HepG2 (cell line): Measurements from ENCODE around the gene ADORA2B. TPM values are rescaled to one million over a fixed set of nuclear protein-coding genes. Genes with fewer than 3 reads are reported as not detected.

Experiments used
- CENPT ChIP-seq: sonication (generic); formaldehyde crosslinking; IDR thresholded peaks from 2 replicates; pipeline ENCODE4 v1.8.0; 2022; ENCODE audit warnings: low read depth, mild to moderate bottlenecking, moderate library complexity, missing genetic modification reagents
- MZF1 ChIP-seq: sonication (generic); formaldehyde crosslinking; IDR thresholded peaks from 2 replicates; pipeline ENCODE4 v1.8.1; 2023; ENCODE audit warnings: mild to moderate bottlenecking, missing genetic modification reagents, borderline replicate concordance
- PLRG1 ChIP-seq: fragments of 450-650 bp; conservative IDR thresholded peaks from 2 replicates; pipeline ENCODE4 v1.6.1; 2016
- ZNF230 ChIP-seq: sonication (generic); formaldehyde crosslinking; IDR thresholded peaks from 2 replicates; pipeline ENCODE4 v1.4.0; 2020; ENCODE audit warnings: mild to moderate bottlenecking, missing genetic modification reagents
- ZNF460 ChIP-seq: sonication (generic); formaldehyde crosslinking; IDR thresholded peaks from 2 replicates; pipeline ENCODE4 v1.5.1; 2020; ENCODE audit warnings: missing genetic modification reagents, mild to moderate bottlenecking, borderline replicate concordance
- ZNF530 ChIP-seq: sonication (generic); formaldehyde crosslinking; IDR thresholded peaks from 2 replicates; pipeline ENCODE4 v1.5.0; 2020; ENCODE audit warnings: low read depth, mild to moderate bottlenecking, missing genetic modification reagents
- ZNF761 ChIP-seq: sonication (generic); formaldehyde crosslinking; conservative IDR thresholded peaks from 2 replicates; pipeline ENCODE4 v1.4.0; 2020; ENCODE audit warnings: mild to moderate bottlenecking, missing genetic modification reagents
- ZNF777 ChIP-seq: sonication (generic); formaldehyde crosslinking; IDR thresholded peaks from 2 replicates; pipeline ENCODE4 v1.4.0; 2020; ENCODE audit warnings: missing genetic modification reagents
- polyA plus RNA-seq, 8 experiments: library from polyadenylated mRNA; depleted of rRNA in 3 of 8; stranded (reverse) in 7 of 8; unstranded in 1 of 8; fragments of >200 nt; fragmentation: Illumina TruSeq in 4 of 8; extraction: Trizol in 4 of 8; gene quantifications; 2 replicates each; pipeline versions ENCODE4 v1.2.1 to v1.2.3, GENCODE V29; 2011 to 2016; ENCODE audit warnings: low read depth in 4 of 8, missing spikeins in 1 of 8, mixed read lengths in 1 of 8; ENCODE audit not compliant: insufficient read depth in 1 of 8
- total RNA-seq, 5 experiments: library from RNA; depleted of rRNA; stranded (reverse); fragments of >200 nt; fragmentation: Illumina TruSeq; extraction: Trizol; gene quantifications; 2 replicates each; pipeline ENCODE4 v1.2.3, GENCODE V29; 2016; ENCODE audit warnings: low read depth in 1 of 5
- TF ChIP-seq, protein P1 (sequence below): sonication (generic); formaldehyde crosslinking; IDR thresholded peaks from 2 replicates; pipeline ENCODE4 v1.5.0; 2020; ENCODE audit warnings: mild to moderate bottlenecking, missing genetic modification reagents, borderline replicate concordance
- TF ChIP-seq, protein P2 (sequence below): sonication (generic); formaldehyde crosslinking; IDR thresholded peaks from one replicate; pipeline ENCODE4 v1.5.1; 2020; ENCODE audit warnings: mild to moderate bottlenecking, missing genetic modification reagents; ENCODE audit errors: not compliant biosample characterization

The ADORA2B gene
- total and polyA plus RNA-seq, 2 of the 13 experiments (the other 11 are each of a cell fraction or from before 2014, with no cell fraction given) = 10.4 to 20.0 TPM

DNA sequence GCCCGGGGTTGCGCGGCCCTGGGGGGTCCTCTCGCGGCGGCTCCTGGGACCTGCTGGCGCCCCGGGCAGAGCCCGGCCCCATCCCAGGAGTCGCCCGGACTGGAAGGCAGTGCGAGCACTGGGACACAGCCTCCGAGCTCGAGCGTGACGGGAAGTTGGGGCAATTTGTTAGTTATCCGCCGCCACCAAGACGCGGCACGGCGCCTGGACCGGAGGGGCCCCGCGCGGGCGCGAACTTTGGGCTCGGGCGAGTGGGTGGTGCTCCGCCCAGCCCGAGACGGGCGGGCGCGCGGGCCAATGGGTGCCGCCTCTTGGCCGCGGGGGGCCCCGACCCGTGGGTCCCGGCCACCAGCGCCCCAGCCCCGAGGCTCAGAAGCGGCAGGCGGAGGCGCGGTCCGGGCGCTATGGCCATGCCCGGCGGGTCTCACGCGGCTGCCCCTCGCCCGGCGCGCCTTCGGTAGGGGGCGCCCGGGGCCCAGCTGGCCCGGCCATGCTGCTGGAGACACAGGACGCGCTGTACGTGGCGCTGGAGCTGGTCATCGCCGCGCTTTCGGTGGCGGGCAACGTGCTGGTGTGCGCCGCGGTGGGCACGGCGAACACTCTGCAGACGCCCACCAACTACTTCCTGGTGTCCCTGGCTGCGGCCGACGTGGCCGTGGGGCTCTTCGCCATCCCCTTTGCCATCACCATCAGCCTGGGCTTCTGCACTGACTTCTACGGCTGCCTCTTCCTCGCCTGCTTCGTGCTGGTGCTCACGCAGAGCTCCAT, at the start of gene ADORA2B (continued):
- TF ChIP-seq, protein P1, sequence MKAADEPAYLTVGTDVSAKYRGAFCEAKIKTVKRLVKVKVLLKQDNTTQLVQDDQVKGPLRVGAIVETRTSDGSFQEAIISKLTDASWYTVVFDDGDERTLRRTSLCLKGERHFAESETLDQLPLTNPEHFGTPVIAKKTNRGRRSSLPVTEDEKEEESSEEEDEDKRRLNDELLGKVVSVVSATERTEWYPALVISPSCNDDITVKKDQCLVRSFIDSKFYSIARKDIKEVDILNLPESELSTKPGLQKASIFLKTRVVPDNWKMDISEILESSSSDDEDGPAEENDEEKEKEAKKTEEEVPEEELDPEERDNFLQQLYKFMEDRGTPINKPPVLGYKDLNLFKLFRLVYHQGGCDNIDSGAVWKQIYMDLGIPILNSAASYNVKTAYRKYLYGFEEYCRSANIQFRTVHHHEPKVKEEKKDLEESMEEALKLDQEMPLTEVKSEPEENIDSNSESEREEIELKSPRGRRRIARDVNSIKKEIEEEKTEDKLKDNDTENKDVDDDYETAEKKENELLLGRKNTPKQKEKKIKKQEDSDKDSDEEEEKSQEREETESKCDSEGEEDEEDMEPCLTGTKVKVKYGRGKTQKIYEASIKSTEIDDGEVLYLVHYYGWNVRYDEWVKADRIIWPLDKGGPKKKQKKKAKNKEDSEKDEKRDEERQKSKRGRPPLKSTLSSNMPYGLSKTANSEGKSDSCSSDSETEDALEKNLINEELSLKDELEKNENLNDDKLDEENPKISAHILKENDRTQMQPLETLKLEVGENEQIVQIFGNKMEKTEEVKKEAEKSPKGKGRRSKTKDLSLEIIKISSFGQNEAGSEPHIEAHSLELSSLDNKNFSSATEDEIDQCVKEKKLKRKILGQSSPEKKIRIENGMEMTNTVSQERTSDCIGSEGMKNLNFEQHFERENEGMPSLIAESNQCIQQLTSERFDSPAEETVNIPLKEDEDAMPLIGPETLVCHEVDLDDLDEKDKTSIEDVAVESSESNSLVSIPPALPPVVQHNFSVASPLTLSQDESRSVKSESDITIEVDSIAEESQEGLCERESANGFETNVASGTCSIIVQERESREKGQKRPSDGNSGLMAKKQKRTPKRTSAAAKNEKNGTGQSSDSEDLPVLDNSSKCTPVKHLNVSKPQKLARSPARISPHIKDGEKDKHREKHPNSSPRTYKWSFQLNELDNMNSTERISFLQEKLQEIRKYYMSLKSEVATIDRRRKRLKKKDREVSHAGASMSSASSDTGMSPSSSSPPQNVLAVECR (CRISPR knock-in tag) = peak; percentile 76; the same call in 1 of the 2 replicates
- TF ChIP-seq, protein P2, sequence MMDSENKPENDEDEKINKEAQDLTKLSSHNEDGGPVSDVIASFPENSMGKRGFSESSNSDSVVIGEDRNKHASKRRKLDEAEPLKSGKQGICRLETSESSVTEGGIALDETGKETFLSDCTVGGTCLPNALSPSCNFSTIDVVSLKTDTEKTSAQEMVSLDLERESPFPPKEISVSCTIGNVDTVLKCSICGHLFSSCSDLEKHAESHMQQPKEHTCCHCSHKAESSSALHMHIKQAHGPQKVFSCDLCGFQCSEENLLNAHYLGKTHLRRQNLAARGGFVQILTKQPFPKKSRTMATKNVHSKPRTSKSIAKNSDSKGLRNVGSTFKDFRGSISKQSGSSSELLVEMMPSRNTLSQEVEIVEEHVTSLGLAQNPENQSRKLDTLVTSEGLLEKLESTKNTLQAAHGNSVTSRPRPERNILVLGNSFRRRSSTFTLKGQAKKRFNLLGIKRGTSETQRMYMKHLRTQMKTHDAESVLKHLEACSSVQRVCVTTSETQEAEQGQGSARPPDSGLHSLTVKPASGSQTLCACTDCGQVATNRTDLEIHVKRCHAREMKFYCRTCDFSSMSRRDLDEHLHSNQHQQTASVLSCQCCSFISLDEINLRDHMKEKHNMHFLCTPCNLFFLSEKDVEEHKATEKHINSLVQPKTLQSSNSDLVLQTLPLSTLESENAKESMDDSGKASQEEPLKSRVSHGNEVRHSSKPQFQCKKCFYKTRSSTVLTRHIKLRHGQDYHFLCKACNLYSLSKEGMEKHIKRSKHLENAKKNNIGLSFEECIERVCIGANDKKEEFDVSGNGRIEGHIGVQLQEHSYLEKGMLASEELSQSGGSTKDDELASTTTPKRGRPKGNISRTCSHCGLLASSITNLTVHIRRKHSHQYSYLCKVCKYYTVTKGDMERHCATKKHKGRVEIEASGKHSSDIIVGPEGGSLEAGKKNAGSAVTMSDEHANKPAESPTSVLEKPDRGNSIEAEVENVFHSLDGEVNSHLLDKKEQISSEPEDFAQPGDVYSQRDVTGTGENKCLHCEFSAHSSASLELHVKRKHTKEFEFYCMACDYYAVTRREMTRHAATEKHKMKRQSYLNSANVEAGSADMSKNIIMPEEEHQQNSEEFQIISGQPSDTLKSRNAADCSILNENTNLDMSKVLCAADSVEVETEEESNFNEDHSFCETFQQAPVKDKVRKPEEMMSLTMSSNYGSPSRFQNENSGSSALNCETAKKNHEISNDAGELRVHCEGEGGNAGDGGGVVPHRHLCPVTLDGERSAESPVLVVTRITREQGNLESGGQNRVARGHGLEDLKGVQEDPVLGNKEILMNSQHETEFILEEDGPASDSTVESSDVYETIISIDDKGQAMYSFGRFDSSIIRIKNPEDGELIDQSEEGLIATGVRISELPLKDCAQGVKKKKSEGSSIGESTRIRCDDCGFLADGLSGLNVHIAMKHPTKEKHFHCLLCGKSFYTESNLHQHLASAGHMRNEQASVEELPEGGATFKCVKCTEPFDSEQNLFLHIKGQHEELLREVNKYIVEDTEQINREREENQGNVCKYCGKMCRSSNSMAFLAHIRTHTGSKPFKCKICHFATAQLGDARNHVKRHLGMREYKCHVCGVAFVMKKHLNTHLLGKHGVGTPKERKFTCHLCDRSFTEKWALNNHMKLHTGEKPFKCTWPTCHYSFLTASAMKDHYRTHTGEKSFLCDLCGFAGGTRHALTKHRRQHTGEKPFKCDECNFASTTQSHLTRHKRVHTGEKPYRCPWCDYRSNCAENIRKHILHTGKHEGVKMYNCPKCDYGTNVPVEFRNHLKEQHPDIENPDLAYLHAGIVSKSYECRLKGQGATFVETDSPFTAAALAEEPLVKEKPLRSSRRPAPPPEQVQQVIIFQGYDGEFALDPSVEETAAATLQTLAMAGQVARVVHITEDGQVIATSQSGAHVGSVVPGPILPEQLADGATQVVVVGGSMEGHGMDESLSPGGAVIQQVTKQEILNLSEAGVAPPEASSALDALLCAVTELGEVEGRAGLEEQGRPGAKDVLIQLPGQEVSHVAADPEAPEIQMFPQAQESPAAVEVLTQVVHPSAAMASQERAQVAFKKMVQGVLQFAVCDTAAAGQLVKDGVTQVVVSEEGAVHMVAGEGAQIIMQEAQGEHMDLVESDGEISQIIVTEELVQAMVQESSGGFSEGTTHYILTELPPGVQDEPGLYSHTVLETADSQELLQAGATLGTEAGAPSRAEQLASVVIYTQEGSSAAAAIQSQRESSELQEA (CRISPR knock-in tag) = no peak
- TF ChIP-seq ZNF230 (CRISPR knock-in tag) (no peak), ZNF530 (CRISPR knock-in tag) (no peak), ZNF460 (CRISPR knock-in tag) (no peak), ZNF761 (CRISPR knock-in tag) (peak; percentile 96), CENPT (CRISPR knock-in tag) (0 out of 2 replicates have a peak, but pooled peaks have one; percentile 88), ZNF777 (CRISPR knock-in tag) (peak; percentile 91), PLRG1 (no peak), MZF1 (CRISPR knock-in tag) (no peak)
